SK-N-SH treated with all-trans-retinoic acid at 6 μM for 48 hours (cell line): ENCODE measurements around the gene MRC1.

Experiments used
- ATAC-seq: fragments of 200-7000 bp; cut with Tn5 transposase; 3 replicates; pipeline ENCODE4 v1.9.1; 2020; ENCODE audit warnings: mild to moderate bottlenecking, moderate library complexity
- ARNTL ChIP-seq: fragments of 450-650 bp; formaldehyde crosslinking; IDR thresholded peaks from 2 replicates; pipeline ENCODE4 v1.5.0; 2020; ENCODE audit warnings: low read depth, mild to moderate bottlenecking, moderate library complexity, borderline replicate concordance
- BACH2 ChIP-seq: fragments of 250-450 bp; sonication (Bioruptor Pico); IDR thresholded peaks from 2 replicates; pipeline ENCODE4 v1.9.0; 2021; ENCODE audit warnings: mild to moderate bottlenecking, borderline replicate concordance
- CSRNP3 ChIP-seq: fragments of 250-450 bp; sonication (Bioruptor Pico); IDR thresholded peaks from 2 replicates; pipeline ENCODE4 v1.5.1; 2021; ENCODE audit warnings: mild to moderate bottlenecking, moderate library complexity
- ESRRG ChIP-seq: fragments of 250-450 bp; sonication (Bioruptor Pico); IDR thresholded peaks from 2 replicates; pipeline ENCODE4 v1.6.1; 2021; ENCODE audit warnings: mild to moderate bottlenecking
- GLIS3 ChIP-seq: fragments of 250-450 bp; sonication (Bioruptor Pico); IDR thresholded peaks from 2 replicates; pipeline ENCODE4 v1.5.0; 2020; ENCODE audit warnings: mild to moderate bottlenecking, moderate library complexity
- ISL1 ChIP-seq: fragments of 250-450 bp; sonication (Bioruptor Pico); IDR thresholded peaks from 2 replicates; pipeline ENCODE4 v2.1.2; 2022; ENCODE audit warnings: mild to moderate bottlenecking, moderate library complexity
- PATZ1 ChIP-seq: fragments of 250-450 bp; sonication (Bioruptor Pico); IDR thresholded peaks from 2 replicates; pipeline ENCODE4 v1.8.0; 2020; ENCODE audit warnings: mild to moderate bottlenecking, moderate library complexity, borderline replicate concordance
- POU6F1 ChIP-seq: fragments of 250-450 bp; sonication (Bioruptor Pico); IDR thresholded peaks from 2 replicates; pipeline ENCODE4 v1.8.0; 2021; ENCODE audit warnings: low read depth, mild to moderate bottlenecking, moderate library complexity, borderline replicate concordance
- PPARA ChIP-seq: fragments of 250-450 bp; sonication (Bioruptor Pico); IDR thresholded peaks from 2 replicates; pipeline ENCODE4 v1.5.0; 2020; ENCODE audit warnings: mild to moderate bottlenecking, borderline replicate concordance
- SNAI2 ChIP-seq: fragments of 250-450 bp; sonication (Bioruptor Pico); IDR thresholded peaks from 2 replicates; pipeline ENCODE4 v1.5.0; 2020; ENCODE audit warnings: mild to moderate bottlenecking, moderate library complexity
- TOX ChIP-seq: fragments of 250-450 bp; sonication (Bioruptor Pico); IDR thresholded peaks from 2 replicates; pipeline ENCODE4 v1.8.0; 2021; ENCODE audit warnings: mild to moderate bottlenecking, moderate library complexity, borderline replicate concordance
- ZC3H10 ChIP-seq: fragments of 250-450 bp; sonication (Bioruptor Pico); IDR thresholded peaks from 2 replicates; pipeline ENCODE4 v1.5.1; 2021; ENCODE audit warnings: mild to moderate bottlenecking, moderate library complexity
- ZFP3 ChIP-seq: fragments of 250-450 bp; sonication (Bioruptor Pico); IDR thresholded peaks from 2 replicates; pipeline ENCODE4 v1.5.0; 2020; ENCODE audit warnings: mild to moderate bottlenecking, moderate library complexity
- ZFP30 ChIP-seq: fragments of 450-650 bp; formaldehyde crosslinking; IDR thresholded peaks from 2 replicates; pipeline ENCODE4 v1.5.0; 2022; ENCODE audit warnings: mild to moderate bottlenecking, moderate library complexity
- ZNF565 ChIP-seq: fragments of 450-650 bp; formaldehyde crosslinking; conservative IDR thresholded peaks from 2 replicates; pipeline ENCODE4 v1.5.0; 2020; ENCODE audit warnings: low read depth, mild to moderate bottlenecking, moderate library complexity
- ZNF8 ChIP-seq: fragments of 450-650 bp; formaldehyde crosslinking; IDR thresholded peaks from 2 replicates; pipeline ENCODE4 v1.5.0; 2020; ENCODE audit warnings: mild to moderate bottlenecking, moderate library complexity

MRC1 gene

GRCh38 chr10:17915181-17915580 lies 106.0 kb downstream of the MRC1 start:
- TF ChIP-seq CSRNP3 (CRISPR knock-in tag), result no peak
- TF ChIP-seq BACH2 (CRISPR knock-in tag), result no peak
- TF ChIP-seq ISL1 (CRISPR knock-in tag), result 0 out of 2 replicates have a peak, but pooled peaks have one; percentile 21
- no peak for TF ChIP-seq ZNF565 (CRISPR knock-in tag)
- TF ChIP-seq TOX (CRISPR knock-in tag), result no peak
- no peak for TF ChIP-seq GLIS3 (CRISPR knock-in tag)
- no peak for TF ChIP-seq PATZ1 (CRISPR knock-in tag)
- TF ChIP-seq ESRRG (CRISPR knock-in tag), result no peak
- no peak for ATAC-seq

- ATAC-seq, result no peak
- TF ChIP-seq TOX (CRISPR knock-in tag), result no peak
- no peak for TF ChIP-seq PPARA (CRISPR knock-in tag)
- TF ChIP-seq ZNF8, result no peak
- no peak for TF ChIP-seq BACH2 (CRISPR knock-in tag)
- no peak for TF ChIP-seq PATZ1 (CRISPR knock-in tag)
Measured at GRCh38 chr10:17918187-17918903, 109.2 kb downstream of the MRC1 start.

- ATAC-seq, result no peak
- no peak for TF ChIP-seq ESRRG (CRISPR knock-in tag)
- TF ChIP-seq SNAI2 (CRISPR knock-in tag), result no peak
- TF ChIP-seq PPARA (CRISPR knock-in tag), result no peak
- TF ChIP-seq PATZ1 (CRISPR knock-in tag), result no peak
- no peak for TF ChIP-seq TOX (CRISPR knock-in tag)
- no peak for TF ChIP-seq POU6F1 (CRISPR knock-in tag)
- TF ChIP-seq ZNF565 (CRISPR knock-in tag), result no peak
- no peak for TF ChIP-seq ZFP30 (CRISPR knock-in tag)
- TF ChIP-seq ZFP3 (CRISPR knock-in tag), result no peak
Measured at GRCh38 chr10:17921378-17921777, 112.2 kb downstream of the MRC1 start.

- ATAC-seq, result peak; percentile 87
- TF ChIP-seq BACH2 (CRISPR knock-in tag) (no peak), PATZ1 (CRISPR knock-in tag) (no peak), CSRNP3 (CRISPR knock-in tag) (no peak), SNAI2 (CRISPR knock-in tag) (no peak), ARNTL (no peak), ZC3H10 (CRISPR knock-in tag) (no peak)
Measured at GRCh38 chr10:17923728-17924127, 114.6 kb downstream of the MRC1 start.
